Neutrophil (primary cell): ENCODE measurements around the gene C5orf15.

Experiments used
- H3K27ac ChIP-seq: fragments of 200-600 bp; sonication (generic); 2 replicates; pipeline ENCODE4 v1.5.1; 2016; ENCODE audit warnings: mild to moderate bottlenecking, moderate library complexity
- H3K27me3 ChIP-seq: fragments of 200-600 bp; sonication (generic); 2 replicates; pipeline ENCODE4 v1.6.0; 2016; ENCODE audit warnings: mild to moderate bottlenecking
- H3K36me3 ChIP-seq: fragments of 200-600 bp; sonication (generic); 2 replicates; pipeline ENCODE4 v1.5.1; 2017
- H3K4me1 ChIP-seq, 2 experiments: fragments of 200-600 bp in 1 of 2; sonication (generic) in 1 of 2; 1 replicate in 1 of 2; 2 replicates in 1 of 2; pipeline versions ENCODE4 v1.5.1 to v1.6.1; 2013 to 2016; ENCODE audit warnings: low read depth in 1 of 2, low read length in 1 of 2, mild to moderate bottlenecking in 1 of 2, moderate library complexity in 1 of 2; ENCODE audit not compliant: control insufficient read depth in 1 of 2, insufficient read depth in 1 of 2
- H3K4me3 ChIP-seq, 2 experiments: fragments of 200-600 bp in 1 of 2; sonication (generic) in 1 of 2; 1 replicate in 1 of 2; 2 replicates in 1 of 2; pipeline ENCODE4 v1.5.1; 2013 to 2016; ENCODE audit warnings: low read depth in 1 of 2, low read length in 1 of 2, mild to moderate bottlenecking in 1 of 2, moderate library complexity in 1 of 2
- H3K9me3 ChIP-seq: fragments of 200-600 bp; sonication (generic); 2 replicates; pipeline ENCODE4 v1.5.1; 2016
- CTCF ChIP-seq: fragments of 200-600 bp; sonication (generic); IDR thresholded peaks from 2 replicates; pipeline ENCODE4 v1.5.1; 2016; ENCODE audit warnings: antibody characterized with exemption

C5orf15 gene

GRCh38 chr5:133916479-133916878 lies 51.9 kb downstream of the C5orf15 start:
- Histone ChIP-seq H3K27me3 (no peaks in the 10 kb centered on the region), H3K4me3 (no peak overlapping the region), H3K4me1 (no peaks in the 10 kb centered on the region), H3K36me3 (no peaks in the 10 kb centered on the region), H3K9me3 (no peaks in the 10 kb centered on the region), H3K27ac (no peak overlapping the region)
- no peak for TF ChIP-seq CTCF

- H3K9me3 ChIP-seq: no peaks in the 10 kb centered on the region
- H3K36me3 ChIP-seq: no peaks in the 10 kb centered on the region
- TF ChIP-seq CTCF: no peak
- no peaks in the 10 kb centered on the region for H3K4me1 ChIP-seq
- H3K27me3 ChIP-seq: no peaks in the 10 kb centered on the region
- no peak overlapping the region for H3K4me3 ChIP-seq
- H3K27ac ChIP-seq: no peak overlapping the region
Measured at GRCh38 chr5:133914434-133914833, 54.0 kb downstream of the C5orf15 start.

GRCh38 chr5:133913413-133914155 lies 54.8 kb downstream of the C5orf15 start:
- H3K27me3 ChIP-seq: no peaks in the 10 kb centered on the region
- H3K4me3 ChIP-seq: no peak overlapping the region
- no peak for TF ChIP-seq CTCF
- H3K4me1 ChIP-seq: no peaks in the 10 kb centered on the region
- H3K9me3 ChIP-seq: no peaks in the 10 kb centered on the region
- H3K27ac ChIP-seq: no peak overlapping the region
- H3K36me3 ChIP-seq: no peaks in the 10 kb centered on the region

- no peak for TF ChIP-seq CTCF
- H3K27me3 ChIP-seq: no peaks in the 10 kb centered on the region
- no peaks in the 10 kb centered on the region for H3K9me3 ChIP-seq
- no peak overlapping the region for H3K4me3 ChIP-seq
- H3K36me3 ChIP-seq: no peaks in the 10 kb centered on the region
- H3K4me1 ChIP-seq: no peaks in the 10 kb centered on the region
- H3K27ac ChIP-seq: no peak overlapping the region
Measured at GRCh38 chr5:133912951-133913350, 55.5 kb downstream of the C5orf15 start.

- Histone ChIP-seq H3K9me3 (no peaks in the 10 kb centered on the region), H3K4me3 (no peak overlapping the region), H3K27me3 (no peaks in the 10 kb centered on the region), H3K4me1 (no peaks in the 10 kb centered on the region), H3K27ac (no peak overlapping the region), H3K36me3 (no peaks in the 10 kb centered on the region)
- no peak for TF ChIP-seq CTCF
Measured at GRCh38 chr5:133910571-133910970, 57.9 kb downstream of the C5orf15 start.
